WERI-Rb-1 (cell line): Measurements from ENCODE around the gene DRC3.
A peak's percentile ranks its signal among the peaks of the same experiment; 100 is the strongest.
"Not testable (repeated sequence)": the region's sequence is repeated elsewhere in the genome, so short reads cannot be mapped to it uniquely, and the experiment has no call there.

Experiments
- DNase-seq: peaks from one replicate; pipeline ENCODE4 v3.0.0-alpha.2; 2020
- H3K27ac ChIP-seq: fragments of 250-450 bp; sonication (Bioruptor Pico); 2 replicates; pipeline ENCODE4 v1.5.1; 2020; ENCODE audit warnings: mild to moderate bottlenecking, moderate library complexity
- H3K27me3 ChIP-seq: fragments of 250-450 bp; sonication (Bioruptor Pico); 2 replicates; pipeline ENCODE4 v1.5.1; 2021; ENCODE audit warnings: mild to moderate bottlenecking, low read depth, moderate library complexity; ENCODE audit not compliant: insufficient read depth, severe bottlenecking
- H3K36me3 ChIP-seq: fragments of 250-450 bp; sonication (Bioruptor Pico); 2 replicates; pipeline ENCODE4 v1.5.1; 2020; ENCODE audit warnings: mild to moderate bottlenecking, moderate library complexity
- H3K4me3 ChIP-seq: 2 replicates; pipeline ENCODE4 v1.5.1; 2011; ENCODE audit warnings: low read depth, mild to moderate bottlenecking, control low read depth, low read length
- H3K9me3 ChIP-seq: fragments of 250-450 bp; sonication (Bioruptor Pico); 2 replicates; pipeline ENCODE4 v1.5.1; 2021; ENCODE audit warnings: mild to moderate bottlenecking, moderate library complexity; ENCODE audit not compliant: severe bottlenecking
- CTCF ChIP-seq: IDR thresholded peaks from 2 replicates; pipeline ENCODE4 v1.5.1; 2011; ENCODE audit warnings: low read depth, mild to moderate bottlenecking, control low read depth, inconsistent platforms, low read length

The DRC3 gene

GRCh38 chr17:17950806-17951205 is 21.9 kb upstream of the DRC3 start:
- no peak overlapping the region for H3K27ac ChIP-seq
- no peaks in the 10 kb centered on the region for H3K9me3 ChIP-seq
- H3K4me3 ChIP-seq: no peak overlapping the region
- no peak for DNase-seq
- no peaks in the 10 kb centered on the region for H3K27me3 ChIP-seq
- peaks cover 4% of the 10 kb centered on the region; the same call in 1 of the 2 replicates for H3K36me3 ChIP-seq
- TF ChIP-seq CTCF: peak; percentile 55

GRCh38 chr17:17951524-17951923 is 21.1 kb upstream of the DRC3 start:
- H3K27me3 ChIP-seq: no peaks in the 10 kb centered on the region
- no peak overlapping the region for H3K27ac ChIP-seq
- no peak for DNase-seq
- H3K9me3 ChIP-seq: peaks cover 3% of the 10 kb centered on the region
- peaks cover 4% of the 10 kb centered on the region; the same call in 1 of the 2 replicates for H3K36me3 ChIP-seq
- no peak overlapping the region for H3K4me3 ChIP-seq
- TF ChIP-seq CTCF: no peak

GRCh38 chr17:17952691-17953090 is 20.0 kb upstream of the DRC3 start:
- peak; percentile 39 for TF ChIP-seq CTCF
- Histone ChIP-seq H3K27ac (no peak overlapping the region), H3K4me3 (no peak overlapping the region), H3K9me3 (peaks cover 3% of the 10 kb centered on the region), H3K27me3 (no peaks in the 10 kb centered on the region), H3K36me3 (peaks cover 4% of the 10 kb centered on the region; the same call in 1 of the 2 replicates)
- no peak for DNase-seq

GRCh38 chr17:17954079-17954478 is 18.6 kb upstream of the DRC3 start:
- DNase-seq: no peak
- Histone ChIP-seq H3K9me3 (peaks cover 3% of the 10 kb centered on the region), H3K4me3 (no peak overlapping the region), H3K27ac (no peak overlapping the region), H3K27me3 (no peaks in the 10 kb centered on the region), H3K36me3 (peaks cover 4% of the 10 kb centered on the region; the same call in 1 of the 2 replicates)
- TF ChIP-seq CTCF: no peak

GRCh38 chr17:17955790-17956341 is 16.8 kb upstream of the DRC3 start:
- H3K27ac ChIP-seq, H3K4me3 ChIP-seq, H3K36me3 ChIP-seq, H3K9me3 ChIP-seq, H3K27me3 ChIP-seq, DNase-seq: not testable (repeated sequence)

GRCh38 chr17:17957584-17957916 is 15.1 kb upstream of the DRC3 start:
- no peak for DNase-seq
- no peak for TF ChIP-seq CTCF
- Histone ChIP-seq H3K27me3 (no peaks in the 10 kb centered on the region), H3K27ac (no peak overlapping the region), H3K9me3 (peaks cover 3% of the 10 kb centered on the region), H3K4me3 (no peak overlapping the region), H3K36me3 (peaks cover 4% of the 10 kb centered on the region; the same call in 1 of the 2 replicates)
